OCI-LY1 (cell line): Measurements from ENCODE around the gene TMIGD1.

ENCODE experiments used
- H2AFZ ChIP-seq: fragments of 200-600 bp; sonication (generic), shearing (Covaris generic); 2 replicates; pipeline ENCODE4 v1.6.0; 2014; ENCODE audit warnings: antibody characterized with exemption, mild to moderate bottlenecking, low read length
- H3F3A ChIP-seq: fragments of 200-600 bp; sonication (generic), shearing (Covaris generic); 2 replicates; pipeline ENCODE4 v1.6.0; 2014; ENCODE audit warnings: mild to moderate bottlenecking, antibody characterized with exemption, low read length, moderate library complexity; ENCODE audit not compliant: insufficient read depth
- H3K27ac ChIP-seq: fragments of 200-600 bp; sonication (generic); 2 replicates; pipeline ENCODE4 v1.5.1; 2014; ENCODE audit warnings: low read length, mixed run types, mild to moderate bottlenecking, low read depth; ENCODE audit not compliant: poor library complexity, severe bottlenecking
- H3K27me3 ChIP-seq: fragments of 200-600 bp; sonication (generic); 2 replicates; pipeline ENCODE4 v1.6.0; 2014; ENCODE audit warnings: antibody characterized with exemption, mild to moderate bottlenecking, low read length, moderate library complexity; ENCODE audit not compliant: insufficient read depth
- H3K36me3 ChIP-seq: fragments of 200-600 bp; sonication (generic); 2 replicates; pipeline ENCODE4 v1.6.1; 2014; ENCODE audit warnings: mild to moderate bottlenecking, antibody characterized with exemption, low read length, moderate library complexity, mixed read lengths; ENCODE audit not compliant: insufficient read depth
- H3K4me1 ChIP-seq: fragments of 200-600 bp; sonication (generic); 2 replicates; pipeline ENCODE4 v1.5.1; 2014; ENCODE audit warnings: mild to moderate bottlenecking, low read length, moderate library complexity; ENCODE audit not compliant: insufficient read depth, severe bottlenecking
- H3K4me2 ChIP-seq: fragments of 200-600 bp; sonication (generic), shearing (Covaris generic); 2 replicates; pipeline ENCODE4 v1.6.1; 2014; ENCODE audit warnings: low read length
- H3K4me3 ChIP-seq: fragments of 200-600 bp; sonication (generic); 2 replicates; pipeline ENCODE4 v1.5.1; 2014; ENCODE audit warnings: low read length, low read depth, mild to moderate bottlenecking, mixed read lengths; ENCODE audit not compliant: poor library complexity, severe bottlenecking
- H3K79me2 ChIP-seq: fragments of 200-600 bp; shearing (Covaris generic); 2 replicates; pipeline ENCODE4 v1.6.1; 2016; ENCODE audit warnings: mixed run types, low read length, mixed read lengths; ENCODE audit not compliant: insufficient read depth
- H3K9ac ChIP-seq: fragments of 200-600 bp; sonication (generic), shearing (Covaris generic); 2 replicates; pipeline ENCODE4 v1.6.1; 2014; ENCODE audit warnings: mild to moderate bottlenecking, low read length, mixed read lengths
- H3K9me2 ChIP-seq: fragments of 200-600 bp; sonication (generic), shearing (Covaris generic); 2 replicates; pipeline ENCODE4 v1.6.1; 2014; ENCODE audit warnings: low read depth, mild to moderate bottlenecking, low read length, mixed read lengths
- H3K9me3 ChIP-seq: fragments of 200-600 bp; shearing (Covaris generic); 2 replicates; pipeline ENCODE4 v1.6.1; 2014; ENCODE audit warnings: low read length, mixed read lengths
- H4K20me1 ChIP-seq: fragments of 200-600 bp; sonication (generic), shearing (Covaris generic); 2 replicates; pipeline ENCODE4 v1.6.0; 2016; ENCODE audit warnings: mild to moderate bottlenecking, low read length; ENCODE audit not compliant: insufficient read depth
- CTCF ChIP-seq: fragments of 200-600 bp; sonication (generic), shearing (Covaris generic); IDR thresholded peaks from 2 replicates; pipeline ENCODE4 v1.5.1; 2017; ENCODE audit warnings: mild to moderate bottlenecking, antibody characterized with exemption, low read length, moderate library complexity, mixed read lengths
- EZH2 ChIP-seq: fragments of 200-600 bp; sonication (generic), shearing (Covaris generic); IDR thresholded peaks from 2 replicates; pipeline ENCODE4 v1.8.0; 2017; ENCODE audit warnings: borderline replicate concordance, mixed run types, mild to moderate bottlenecking, antibody characterized with exemption, low read length, moderate library complexity, mixed read lengths

The TMIGD1 gene

GRCh38 chr17:30337393-30337999 lies 3.6 kb upstream of the TMIGD1 start:
- H3K27ac ChIP-seq: no peak overlapping the region
- no peaks in the 10 kb centered on the region for H3K9me3 ChIP-seq
- H3K9me2 ChIP-seq: no peaks in the 10 kb centered on the region
- H3K9ac ChIP-seq: no peak overlapping the region
- H3K4me3 ChIP-seq: no peak overlapping the region
- H3K79me2 ChIP-seq: no peaks in the 10 kb centered on the region
- H3K36me3 ChIP-seq: no peaks in the 10 kb centered on the region
- no peaks in the 10 kb centered on the region for H3K27me3 ChIP-seq
- no peak for TF ChIP-seq CTCF
- no peak for TF ChIP-seq EZH2
- H3K4me1 ChIP-seq: peaks cover 29% of the 10 kb centered on the region
- H4K20me1 ChIP-seq: no peaks in the 10 kb centered on the region
- H2AFZ ChIP-seq: no peak overlapping the region
- H3K4me2 ChIP-seq: no peak overlapping the region
- H3F3A ChIP-seq: no peaks in the 10 kb centered on the region

DNA sequence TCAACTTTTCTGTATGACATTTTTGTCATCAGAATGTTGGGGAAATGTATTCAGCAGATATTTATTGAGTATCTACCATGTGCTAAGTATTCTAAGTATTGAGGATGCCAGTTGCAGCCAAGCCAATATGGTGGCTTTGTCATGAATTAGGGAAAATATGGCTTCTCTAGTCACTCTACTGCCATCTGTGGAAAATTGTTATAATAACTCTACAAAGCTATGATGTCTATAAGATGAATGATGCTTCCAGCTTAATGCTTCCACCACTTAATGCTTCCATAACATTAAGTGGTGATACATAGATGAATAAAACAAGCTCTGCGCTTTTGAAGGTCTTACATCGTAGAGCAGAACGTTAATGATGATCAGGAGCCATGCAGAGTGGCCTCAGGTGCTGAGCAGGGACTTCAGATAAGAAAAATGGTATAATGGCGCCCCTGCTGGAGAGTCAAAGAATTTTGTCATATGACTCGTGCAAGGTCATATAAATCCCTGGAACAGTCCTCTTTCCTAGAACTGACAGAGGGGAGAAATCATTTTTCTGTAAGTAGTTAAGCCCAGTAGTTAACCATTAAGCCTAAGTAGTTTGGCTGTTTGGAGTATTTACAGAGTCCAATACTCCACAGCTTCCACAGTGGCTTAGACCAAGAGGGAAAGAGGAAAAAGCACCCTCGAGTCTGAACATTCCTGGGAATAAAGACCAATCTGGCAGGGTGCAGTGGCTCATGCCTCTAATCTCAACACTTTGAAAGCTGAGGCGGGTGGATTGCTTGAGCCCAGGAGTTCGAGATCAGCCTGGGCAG lies 2.7 kb upstream of the TMIGD1 start:
- H3K79me2 ChIP-seq: no peaks in the 10 kb centered on the region
- no peaks in the 10 kb centered on the region for H3K9me3 ChIP-seq
- H3K9ac ChIP-seq: no peak overlapping the region
- no peaks in the 10 kb centered on the region for H3K9me2 ChIP-seq
- H3K4me2 ChIP-seq: peak overlapping the region; percentile 55; the same call in 1 of the 2 replicates
- no peaks in the 10 kb centered on the region for H4K20me1 ChIP-seq
- H3K4me1 ChIP-seq: peaks cover 38% of the 10 kb centered on the region
- H3K4me3 ChIP-seq: no peak overlapping the region
- 0 out of 2 replicates have a peak overlapping the region, but pooled peaks have one; percentile 60 for H2AFZ ChIP-seq
- no peaks in the 10 kb centered on the region for H3K27me3 ChIP-seq
- H3F3A ChIP-seq: no peaks in the 10 kb centered on the region
- no peaks in the 10 kb centered on the region for H3K36me3 ChIP-seq
- H3K27ac ChIP-seq: no peak overlapping the region
- TF ChIP-seq CTCF (peak; percentile 96), EZH2 (no peak)

- H3K27me3 ChIP-seq: no peaks in the 10 kb centered on the region
- TF ChIP-seq CTCF: no peak
- no peak for TF ChIP-seq EZH2
- H3F3A ChIP-seq: no peaks in the 10 kb centered on the region
- no peaks in the 10 kb centered on the region for H3K9me3 ChIP-seq
- H2AFZ ChIP-seq: no peak overlapping the region
- H3K36me3 ChIP-seq: no peaks in the 10 kb centered on the region
- no peaks in the 10 kb centered on the region for H3K9me2 ChIP-seq
- H3K79me2 ChIP-seq: no peaks in the 10 kb centered on the region
- no peaks in the 10 kb centered on the region for H4K20me1 ChIP-seq
- H3K4me3 ChIP-seq: no peak overlapping the region
- no peak overlapping the region for H3K27ac ChIP-seq
- H3K4me1 ChIP-seq: peaks cover 33% of the 10 kb centered on the region
- no peak overlapping the region for H3K9ac ChIP-seq
- no peak overlapping the region for H3K4me2 ChIP-seq
These were observed 564 bp upstream of the TMIGD1 start for GRCh38 chr17:30334421-30334820.
